Measurements from ENCODE around the gene IFRD2.
"Not testable (repeated sequence)": the region's sequence is repeated elsewhere in the genome, so short reads cannot be mapped to it uniquely, and the experiment has no call there.

Gene IFRD2

DNA sequence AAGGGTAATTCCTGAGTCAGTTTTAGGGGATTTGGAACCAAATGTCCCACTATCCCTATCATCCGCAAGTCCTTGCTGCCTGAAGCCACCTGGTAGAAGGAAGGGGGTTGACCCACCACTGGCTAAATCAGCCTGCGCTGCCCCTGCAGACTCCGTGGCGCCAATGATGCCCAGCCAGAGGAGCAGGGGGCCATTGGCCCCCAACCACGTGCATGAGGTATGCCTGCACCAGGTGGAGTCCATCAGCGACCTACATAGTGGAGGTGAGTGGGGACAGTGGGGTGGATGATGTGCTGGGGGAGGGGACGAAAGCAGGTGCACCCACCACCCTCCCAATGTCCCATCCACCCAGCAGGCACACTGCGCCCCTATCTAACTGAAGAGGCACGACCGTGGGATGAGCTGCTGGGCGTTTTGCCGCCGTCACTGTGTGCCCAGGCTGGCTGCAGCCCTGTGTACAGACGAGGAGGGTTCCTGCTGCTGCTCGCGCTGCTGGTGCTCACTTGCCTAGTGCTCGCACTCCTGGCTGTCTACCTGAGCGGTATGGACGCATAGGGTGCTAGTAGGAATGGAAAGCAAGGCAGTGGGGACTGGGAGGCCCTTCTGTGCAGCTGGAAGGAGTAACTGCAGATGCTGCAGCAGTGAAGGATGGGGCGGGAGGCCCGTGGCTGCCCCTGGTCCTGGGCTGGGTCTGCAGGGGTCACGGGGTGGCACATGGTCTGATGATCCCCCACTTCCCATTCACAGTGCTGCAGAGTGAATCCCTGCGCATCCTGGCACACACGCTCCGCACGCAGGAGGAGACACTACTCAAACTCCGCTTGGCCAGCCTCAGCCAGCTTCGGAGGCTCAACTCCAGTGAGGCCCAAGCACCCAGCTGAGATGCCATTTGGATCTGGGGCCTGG is 5.7 kb downstream of the IFRD2 start:
- no peak overlapping the region for H3K27ac Mint-ChIP-seq
- H3K9me3 Mint-ChIP-seq (ENCODE audit: low read depth): no peaks in the 10 kb centered on the region
- no peaks in the 10 kb centered on the region for H3K27me3 Mint-ChIP-seq
- H3K36me3 Mint-ChIP-seq: peaks cover 5% of the 10 kb centered on the region
- no peak overlapping the region for H3K4me3 Mint-ChIP-seq
- H3K4me1 Mint-ChIP-seq (ENCODE audit: low read depth): peaks cover 8% of the 10 kb centered on the region

DNA sequence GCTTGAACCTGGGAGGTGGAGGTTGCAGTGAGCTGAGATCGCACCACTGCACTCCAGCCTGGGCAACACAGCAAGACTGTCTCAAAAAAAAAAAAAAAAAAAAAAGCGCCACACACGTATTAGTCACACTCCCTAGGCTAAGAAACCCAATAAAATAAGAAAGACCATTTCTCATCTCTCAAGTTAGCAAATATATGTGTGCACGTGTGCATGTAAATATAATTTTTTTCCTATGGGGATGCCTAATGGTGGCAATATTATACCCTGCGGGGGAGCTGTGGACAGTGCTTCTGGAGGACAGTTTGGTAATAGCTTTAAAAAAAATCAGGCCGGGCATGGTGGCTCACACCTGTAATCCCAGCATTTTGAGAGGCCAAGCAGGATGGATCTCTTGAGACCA is 8.1 kb downstream of the IFRD2 start:
- H3K4me1 Mint-ChIP-seq (ENCODE audit: low read depth); H3K27me3 Mint-ChIP-seq; H3K4me3 Mint-ChIP-seq; H3K9me3 Mint-ChIP-seq (ENCODE audit: low read depth); H3K27ac Mint-ChIP-seq; H3K36me3 Mint-ChIP-seq: not testable (repeated sequence)

DNA sequence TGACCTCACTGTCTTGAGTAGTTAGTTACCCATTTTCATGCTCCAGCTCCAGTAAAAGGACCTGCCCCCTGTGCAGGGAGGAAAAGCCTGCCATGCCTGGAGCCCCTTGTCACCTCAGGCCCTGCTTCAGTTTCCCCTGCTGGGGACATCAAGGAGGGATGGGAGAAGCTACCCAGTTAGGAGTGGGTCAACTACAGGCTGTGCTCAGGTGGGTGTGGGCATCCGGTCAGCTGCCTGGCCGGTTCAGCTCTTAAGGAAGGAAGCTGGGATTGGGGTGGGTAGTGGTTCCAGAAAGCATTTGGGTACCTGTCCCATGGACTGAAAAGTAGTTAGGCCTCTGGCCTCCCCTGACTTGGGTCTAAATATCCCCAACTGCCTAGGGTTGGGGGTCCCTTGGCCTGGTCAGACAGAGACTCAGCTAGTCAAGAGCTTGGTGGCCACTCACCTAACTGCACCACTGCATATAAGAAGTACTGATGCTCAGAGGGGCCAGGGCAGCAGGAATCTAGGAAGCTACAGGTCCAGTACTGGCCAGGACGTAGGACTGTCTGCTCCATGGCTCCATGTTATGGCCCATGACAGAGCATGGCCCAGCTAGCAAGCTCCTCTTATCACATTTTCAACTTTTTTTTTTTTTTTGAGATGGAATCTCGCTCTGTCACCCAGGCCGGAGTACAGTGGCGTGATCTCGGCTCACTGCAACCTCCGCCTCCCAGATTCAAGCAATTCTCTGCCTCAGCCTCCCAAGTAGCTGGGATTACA is 12.8 kb downstream of the IFRD2 start:
- no peaks in the 10 kb centered on the region for H3K9me3 Mint-ChIP-seq (ENCODE audit: low read depth)
- H3K36me3 Mint-ChIP-seq: no peaks in the 10 kb centered on the region
- peaks cover 12% of the 10 kb centered on the region for H3K4me1 Mint-ChIP-seq (ENCODE audit: low read depth)
- H3K27me3 Mint-ChIP-seq: peaks cover 5% of the 10 kb centered on the region
- H3K4me3 Mint-ChIP-seq: no peak overlapping the region
- H3K27ac Mint-ChIP-seq: no peak overlapping the region

DNA sequence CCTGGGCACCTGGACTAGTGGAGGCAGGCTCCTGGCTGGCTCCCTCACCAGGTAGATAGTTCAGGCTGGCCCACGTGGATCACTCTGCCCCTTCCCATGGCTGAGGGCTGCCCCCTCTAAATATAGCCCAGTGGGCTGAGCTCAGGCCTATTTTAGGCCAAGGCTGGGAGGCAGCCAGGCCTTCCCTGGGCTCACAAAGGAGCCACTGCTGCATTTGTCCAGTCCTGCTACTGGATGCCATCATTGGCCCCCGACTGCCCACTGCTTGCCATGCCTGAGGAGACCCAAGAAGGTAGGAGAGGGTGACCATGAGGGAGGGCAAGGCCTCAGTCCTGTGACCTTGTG is 13.4 kb downstream of the IFRD2 start, which contains the start of gene LSMEM2:
TSS of gene LSMEM2 (plus strand) at position 208 of the 345 bp plus-strand sequence. CDS start at position 235, 27 bp downstream.
- H3K4me3 Mint-ChIP-seq: no peak within 1 kb of the TSS
- peaks cover 9% of the 10 kb centered on the region for H3K27me3 Mint-ChIP-seq
- no peak within 1 kb of the TSS for H3K27ac Mint-ChIP-seq
- no peaks in the 10 kb centered on the region for H3K9me3 Mint-ChIP-seq (ENCODE audit: low read depth)
- no peaks in the 10 kb centered on the region for H3K36me3 Mint-ChIP-seq
- H3K4me1 Mint-ChIP-seq (ENCODE audit: low read depth): peaks cover 17% of the 10 kb centered on the region

DNA sequence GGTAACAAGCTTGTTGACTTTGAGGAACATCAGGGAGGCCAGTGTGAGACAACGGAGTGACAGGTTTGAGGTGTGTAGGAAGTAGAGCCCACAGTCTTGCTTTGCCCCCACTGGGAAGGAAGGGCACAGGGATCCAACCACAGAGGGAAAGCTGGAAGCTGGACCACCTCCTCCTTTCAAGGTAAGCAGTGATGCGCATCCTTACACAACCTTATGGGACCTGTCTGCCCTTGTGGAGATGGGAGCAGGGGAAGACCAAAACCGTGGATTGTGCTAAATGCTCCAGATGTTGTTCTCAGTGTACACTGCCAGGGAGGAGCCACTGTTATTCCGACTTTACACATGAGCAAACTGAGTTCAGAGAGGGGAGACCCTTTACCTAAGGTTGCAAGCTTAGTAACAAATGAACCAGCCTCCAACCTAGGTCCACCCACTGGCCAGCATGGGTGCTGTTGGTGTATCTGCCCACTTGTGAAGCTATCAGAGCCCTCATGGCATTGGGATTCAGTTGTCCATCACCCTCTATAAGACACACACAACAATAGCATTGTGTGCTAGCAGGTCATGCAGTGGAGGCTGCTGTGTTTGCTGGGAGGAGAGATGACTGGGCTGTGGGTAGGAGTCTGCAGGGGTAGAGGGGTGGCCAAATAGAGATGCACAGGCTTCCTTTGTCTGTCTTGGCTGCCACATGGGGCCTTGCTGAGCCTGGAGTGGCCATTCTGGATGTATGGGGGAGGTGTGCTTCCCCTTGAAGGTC is 13.9 kb downstream of the IFRD2 start:
- H3K9me3 Mint-ChIP-seq (ENCODE audit: low read depth): no peaks in the 10 kb centered on the region
- peaks cover 9% of the 10 kb centered on the region for H3K27me3 Mint-ChIP-seq
- H3K4me3 Mint-ChIP-seq: no peak overlapping the region
- no peaks in the 10 kb centered on the region for H3K36me3 Mint-ChIP-seq
- peaks cover 17% of the 10 kb centered on the region for H3K4me1 Mint-ChIP-seq (ENCODE audit: low read depth)
- H3K27ac Mint-ChIP-seq: no peak overlapping the region

DNA sequence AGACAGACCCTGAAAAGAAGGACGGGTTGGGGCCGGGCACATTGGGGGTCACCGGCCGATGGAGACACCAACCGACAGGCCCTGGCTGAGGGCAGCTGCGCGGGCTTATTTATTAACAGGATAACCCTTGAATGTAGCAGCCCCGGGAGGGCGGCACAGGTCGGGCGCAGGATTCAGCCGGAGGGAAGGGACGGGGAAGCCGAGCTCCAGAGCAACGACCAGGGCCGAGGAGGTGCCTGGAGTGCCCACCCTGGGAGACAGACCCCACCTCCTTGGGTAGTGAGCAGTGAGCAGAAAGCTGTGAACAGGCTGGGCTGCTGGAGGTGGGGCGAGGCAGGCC is 15.5 kb downstream of the IFRD2 start:
- H3K36me3 Mint-ChIP-seq: no peaks in the 10 kb centered on the region
- peaks cover 13% of the 10 kb centered on the region for H3K27me3 Mint-ChIP-seq
- H3K4me3 Mint-ChIP-seq: no peak overlapping the region
- H3K4me1 Mint-ChIP-seq (ENCODE audit: low read depth): peaks cover 21% of the 10 kb centered on the region
- H3K9me3 Mint-ChIP-seq (ENCODE audit: low read depth): no peaks in the 10 kb centered on the region
- no peak overlapping the region for H3K27ac Mint-ChIP-seq

DNA sequence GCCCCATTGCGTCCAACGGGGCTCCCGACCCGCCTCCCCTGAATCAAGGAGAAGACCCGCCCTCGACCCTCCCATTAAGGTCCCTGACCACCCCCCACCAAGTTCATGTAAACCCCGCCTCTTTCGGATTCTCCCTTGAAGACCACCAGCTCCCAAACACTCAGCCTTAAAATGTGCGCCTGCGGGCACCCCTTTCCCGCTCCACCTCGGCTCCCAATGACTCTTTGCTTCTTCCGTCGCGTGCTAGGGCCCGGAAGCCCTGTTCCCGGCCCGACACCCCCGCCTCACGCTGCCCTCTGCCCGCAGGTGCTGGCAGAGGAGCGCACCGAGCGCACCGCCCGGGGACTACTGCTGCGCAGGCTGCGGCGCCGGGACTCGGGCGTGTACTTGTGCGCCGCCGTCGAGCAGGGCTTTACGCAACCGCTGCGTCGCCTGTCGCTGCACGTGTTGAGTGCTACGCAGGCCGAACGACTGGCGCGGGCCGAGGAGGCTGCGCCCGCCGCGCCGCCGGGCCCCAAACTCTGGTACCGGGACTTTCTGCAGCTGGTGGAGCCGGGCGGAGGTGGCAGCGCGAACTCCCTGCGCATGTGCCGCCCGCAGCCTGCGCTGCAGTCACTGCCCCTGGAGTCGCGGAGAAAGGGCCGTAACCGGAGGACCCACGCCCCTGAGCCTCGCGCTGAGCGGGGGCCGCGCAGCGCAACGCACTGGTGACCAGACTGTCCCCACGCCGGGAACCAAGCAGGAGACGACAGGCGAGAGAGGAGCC is 16.1 kb downstream of the IFRD2 start:
- Mint-ChIP-seq H3K4me3 (peak overlapping the region; percentile 65), H3K4me1 (ENCODE audit: low read depth) (peaks cover 21% of the 10 kb centered on the region), H3K9me3 (ENCODE audit: low read depth) (no peaks in the 10 kb centered on the region), H3K36me3 (no peaks in the 10 kb centered on the region), H3K27me3 (peaks cover 13% of the 10 kb centered on the region), H3K27ac (no peak overlapping the region)

DNA sequence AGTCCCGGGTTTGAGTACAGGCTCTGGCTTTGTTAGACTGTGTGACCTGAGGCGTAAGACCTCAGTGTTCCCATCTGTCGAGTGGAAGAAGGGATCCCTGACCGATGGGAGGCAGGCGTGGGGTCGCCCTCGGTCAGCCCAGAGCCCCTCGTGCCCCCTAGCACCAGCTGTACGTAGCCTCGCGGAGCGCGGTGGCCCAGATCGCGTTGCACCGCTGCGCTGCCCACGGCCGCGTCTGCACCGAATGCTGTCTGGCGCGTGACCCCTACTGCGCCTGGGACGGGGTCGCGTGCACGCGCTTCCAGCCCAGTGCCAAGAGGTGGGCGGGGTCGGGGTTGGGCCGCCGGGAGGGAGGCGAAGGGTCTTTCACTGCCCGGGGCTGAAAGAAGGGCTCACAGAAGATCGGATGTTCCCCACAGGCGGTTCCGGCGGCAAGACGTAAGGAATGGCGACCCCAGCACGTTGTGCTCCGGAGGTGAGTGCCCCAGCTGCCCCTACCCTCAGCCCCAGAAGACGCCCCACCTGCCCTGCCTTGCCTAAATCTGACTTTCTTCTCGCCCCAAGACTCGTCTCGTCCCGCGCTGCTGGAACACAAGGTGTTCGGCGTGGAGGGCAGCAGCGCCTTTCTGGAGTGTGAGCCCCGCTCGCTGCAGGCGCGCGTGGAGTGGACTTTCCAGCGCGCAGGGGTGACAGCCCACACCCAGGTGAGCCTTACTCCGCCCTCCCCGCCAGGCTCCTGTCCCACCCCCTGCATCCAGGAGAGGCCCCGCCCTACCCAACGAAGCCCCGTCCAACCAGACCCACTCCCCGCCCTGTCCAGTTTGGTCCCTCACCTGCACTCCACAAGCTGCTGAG is 16.9 kb downstream of the IFRD2 start:
- Mint-ChIP-seq H3K27me3 (peaks cover 13% of the 10 kb centered on the region), H3K27ac (no peak overlapping the region), H3K4me3 (peak overlapping the region; percentile 65), H3K4me1 (ENCODE audit: low read depth) (peaks cover 21% of the 10 kb centered on the region), H3K9me3 (ENCODE audit: low read depth) (no peaks in the 10 kb centered on the region), H3K36me3 (no peaks in the 10 kb centered on the region)

DNA sequence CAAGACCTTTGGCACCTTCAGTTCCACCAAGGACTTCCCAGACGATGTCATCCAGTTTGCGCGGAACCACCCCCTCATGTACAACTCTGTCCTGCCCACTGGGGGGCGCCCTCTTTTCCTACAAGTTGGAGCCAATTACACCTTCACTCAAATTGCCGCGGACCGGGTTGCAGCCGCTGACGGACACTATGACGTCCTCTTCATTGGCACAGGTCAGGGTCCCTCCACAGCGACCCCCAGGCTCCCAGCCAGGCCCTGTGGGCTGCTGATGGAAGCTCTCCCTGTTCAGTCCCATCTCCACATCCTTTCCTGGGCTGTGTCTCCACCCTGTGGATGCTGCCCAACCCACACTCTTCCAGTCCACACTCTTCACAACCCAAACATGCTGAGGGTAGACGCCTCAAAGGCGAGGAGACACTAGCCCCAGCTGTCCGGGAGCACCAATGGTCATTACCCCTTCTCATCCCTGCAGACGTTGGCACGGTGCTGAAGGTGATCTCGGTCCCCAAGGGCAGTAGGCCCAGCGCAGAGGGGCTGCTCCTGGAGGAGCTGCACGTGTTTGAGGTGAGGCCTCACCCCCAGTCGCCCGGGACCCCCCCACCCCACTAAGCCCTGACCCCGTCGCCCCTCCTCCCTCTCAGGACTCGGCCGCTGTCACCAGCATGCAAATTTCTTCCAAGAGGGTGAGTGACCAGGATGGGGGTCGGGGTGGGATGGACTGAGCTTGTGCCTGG is 17.7 kb downstream of the IFRD2 start:
- H3K4me1 Mint-ChIP-seq (ENCODE audit: low read depth): peaks cover 21% of the 10 kb centered on the region
- peaks cover 13% of the 10 kb centered on the region for H3K27me3 Mint-ChIP-seq
- H3K27ac Mint-ChIP-seq: no peak overlapping the region
- no peaks in the 10 kb centered on the region for H3K36me3 Mint-ChIP-seq
- H3K4me3 Mint-ChIP-seq: peak overlapping the region; percentile 60
- H3K9me3 Mint-ChIP-seq (ENCODE audit: low read depth): no peaks in the 10 kb centered on the region

DNA sequence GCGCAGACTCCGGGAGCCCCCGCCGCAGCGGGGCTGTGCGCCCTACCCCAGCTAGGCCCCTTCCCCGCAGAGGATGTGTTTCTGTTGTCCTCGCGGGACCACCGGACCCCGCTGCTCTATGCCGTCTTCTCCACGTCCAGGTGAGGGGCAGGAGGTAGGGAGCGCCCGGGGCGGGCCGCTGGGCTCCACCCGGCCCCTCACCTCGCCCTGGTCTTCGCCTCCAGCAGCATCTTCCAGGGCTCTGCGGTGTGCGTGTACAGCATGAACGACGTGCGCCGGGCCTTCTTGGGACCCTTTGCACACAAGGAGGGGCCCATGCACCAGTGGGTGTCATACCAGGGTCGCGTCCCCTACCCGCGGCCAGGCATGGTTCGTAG is 18.6 kb downstream of the IFRD2 start:
- H3K27ac Mint-ChIP-seq: no peak overlapping the region

DNA sequence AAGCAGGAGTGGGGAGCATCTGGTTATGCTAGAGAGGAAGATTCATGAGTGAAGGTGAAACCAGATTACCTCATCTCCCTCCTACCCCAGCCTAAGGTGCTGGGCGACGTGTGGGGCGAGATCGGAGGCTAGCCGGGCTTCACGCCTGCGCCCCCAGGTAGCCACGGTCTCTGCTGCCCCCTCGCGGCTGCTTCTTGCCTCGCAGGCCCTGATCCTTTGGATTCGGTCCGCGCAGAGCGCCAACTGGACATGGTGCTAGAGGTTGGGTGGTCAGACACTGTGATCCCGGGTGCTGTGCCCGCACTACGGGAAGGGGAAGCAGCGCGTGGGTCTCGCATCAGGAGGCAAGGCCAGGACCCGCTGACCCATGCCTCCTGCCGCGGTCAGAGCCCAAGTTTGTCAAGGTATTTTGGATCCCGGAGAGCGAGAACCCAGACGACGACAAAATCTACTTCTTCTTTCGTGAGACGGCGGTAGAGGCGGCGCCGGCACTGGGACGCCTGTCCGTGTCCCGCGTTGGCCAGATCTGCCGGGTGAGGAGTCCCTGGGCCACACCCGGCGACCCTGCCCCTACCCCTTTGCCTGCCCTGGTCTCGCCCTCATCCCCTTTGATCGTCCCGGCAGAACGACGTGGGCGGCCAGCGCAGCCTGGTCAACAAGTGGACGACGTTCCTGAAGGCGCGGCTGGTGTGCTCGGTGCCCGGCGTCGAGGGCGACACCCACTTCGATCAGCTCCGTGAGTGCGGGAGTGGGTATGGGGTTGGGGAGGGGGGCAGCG is 19.1 kb downstream of the IFRD2 start:
- peaks cover 18% of the 10 kb centered on the region for H3K27me3 Mint-ChIP-seq
- no peaks in the 10 kb centered on the region for H3K9me3 Mint-ChIP-seq (ENCODE audit: low read depth)
- H3K4me1 Mint-ChIP-seq (ENCODE audit: low read depth): peaks cover 21% of the 10 kb centered on the region
- peak overlapping the region; percentile 74 for H3K4me3 Mint-ChIP-seq
- H3K27ac Mint-ChIP-seq: no peak overlapping the region
- H3K36me3 Mint-ChIP-seq: no peaks in the 10 kb centered on the region

More for the DNA sequence above, 18.6 kb downstream of the IFRD2 start:
- Mint-ChIP-seq H3K27me3 (peaks cover 14% of the 10 kb centered on the region), H3K4me3 (no peak overlapping the region), H3K9me3 (ENCODE audit: low read depth) (no peaks in the 10 kb centered on the region), H3K4me1 (ENCODE audit: low read depth) (peaks cover 21% of the 10 kb centered on the region), H3K36me3 (no peaks in the 10 kb centered on the region)

DNA sequence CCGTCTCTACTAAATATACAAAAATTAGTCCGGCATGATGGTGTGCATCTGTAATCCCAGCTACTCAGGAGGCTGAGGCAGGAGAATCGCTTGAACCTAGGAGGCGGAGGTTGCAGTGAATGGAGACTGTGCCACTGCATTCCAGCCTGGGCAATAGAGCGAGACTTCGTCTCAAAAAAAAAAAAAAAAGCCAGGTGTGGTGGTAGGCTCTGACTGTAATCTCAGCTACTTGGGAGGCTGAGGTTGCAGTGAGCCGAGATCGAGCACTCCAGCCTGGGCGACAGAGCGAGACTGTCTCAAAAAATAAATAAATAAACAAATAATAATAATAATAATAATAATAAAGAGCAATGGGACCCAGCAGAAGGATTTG is 19.7 kb downstream of the IFRD2 start:
- H3K4me1 Mint-ChIP-seq (ENCODE audit: low read depth): peaks cover 21% of the 10 kb centered on the region
- peaks cover 18% of the 10 kb centered on the region for H3K27me3 Mint-ChIP-seq
- H3K36me3 Mint-ChIP-seq; H3K4me3 Mint-ChIP-seq; H3K27ac Mint-ChIP-seq; H3K9me3 Mint-ChIP-seq (ENCODE audit: low read depth): not testable (repeated sequence)
